Peyer's patch (tissue), 4 donors: ENCODE data around the gene C18orf63. TPM values are rescaled to one million over a fixed set of nuclear protein-coding genes. Genes with fewer than 3 reads are reported as not detected.

Source experiments
- DNase-seq, 3 donors: peaks; one replicate each; pipeline ENCODE4 v3.0.0-alpha.2; 2017 to 2019
- H3K27ac ChIP-seq, 4 donors: fragments of 200-600 bp; sonication (generic); one replicate each; pipeline ENCODE4 v1.5.1; 2016 to 2019
- H3K27me3 ChIP-seq, 2 donors: fragments of 200-600 bp; sonication (generic); one replicate each; pipeline ENCODE4 v1.5.1; 2019
- H3K36me3 ChIP-seq, 3 donors: fragments of 200-600 bp; sonication (generic); one replicate each; pipeline ENCODE4 v1.5.1; 2016 to 2019
- H3K4me1 ChIP-seq, 4 donors: fragments of 200-600 bp; sonication (generic); one replicate each; pipeline ENCODE4 v1.5.1; 2016 to 2019
- H3K4me3 ChIP-seq, 4 donors: fragments of 200-600 bp; sonication (generic); 1 replicate in 3 of 4; 2 replicates in 1 of 4; pipeline ENCODE4 v1.5.1; 2016 to 2019; ENCODE audit warnings: mild to moderate bottlenecking in 1 of 4
- H3K9me3 ChIP-seq, 4 donors: fragments of 200-600 bp; sonication (generic); one replicate each; pipeline ENCODE4 v1.5.1; 2016 to 2019; ENCODE audit warnings: mild to moderate bottlenecking in 1 of 4
- POLR2A ChIP-seq, 2 donors: fragments of 450-650 bp; IDR thresholded peaks; one replicate each; pipeline ENCODE4 v1.5.1; 2017; ENCODE audit warnings: antibody characterized with exemption in 2 of 2, mild to moderate bottlenecking in 2 of 2, moderate library complexity in 2 of 2
- total RNA-seq, 4 donors: library from RNA; depleted of rRNA; stranded (reverse); fragments of >200 nt; gene quantifications; one replicate each; pipeline ENCODE4 v1.1.0, GENCODE V29; 2016
- TF ChIP-seq, protein P1 (sequence below), 6 experiments: fragments of 450-650 bp in 4 of 6; fragments of 200-600 bp in 2 of 6; sonication (generic) in 1 of 6; IDR thresholded peaks; one replicate each; pipeline ENCODE4 v1.5.1; 2017 to 2019; ENCODE audit warnings: antibody characterized with exemption in 6 of 6, mild to moderate bottlenecking in 3 of 6, moderate library complexity in 1 of 6

Gene C18orf63
- total RNA-seq, 4 donors from 2014 or later = not detected

GRCh38 chr18:74395648-74396154 lies 80.1 kb downstream of the C18orf63 start:
- Histone ChIP-seq H3K27ac (no peak overlapping the region), H3K4me1 (no peaks in the 10 kb centered on the region), H3K36me3 (no peaks in the 10 kb centered on the region), H3K9me3 (no peaks in the 10 kb centered on the region), H3K4me3 (no peak overlapping the region), H3K27me3 (no peaks in the 10 kb centered on the region)
- DNase-seq = peak in 1 of 3 donors; percentile 30
- no peak for TF ChIP-seq POLR2A (IDR thresholded peaks at IDR 0.05)
- TF ChIP-seq, protein P1, sequence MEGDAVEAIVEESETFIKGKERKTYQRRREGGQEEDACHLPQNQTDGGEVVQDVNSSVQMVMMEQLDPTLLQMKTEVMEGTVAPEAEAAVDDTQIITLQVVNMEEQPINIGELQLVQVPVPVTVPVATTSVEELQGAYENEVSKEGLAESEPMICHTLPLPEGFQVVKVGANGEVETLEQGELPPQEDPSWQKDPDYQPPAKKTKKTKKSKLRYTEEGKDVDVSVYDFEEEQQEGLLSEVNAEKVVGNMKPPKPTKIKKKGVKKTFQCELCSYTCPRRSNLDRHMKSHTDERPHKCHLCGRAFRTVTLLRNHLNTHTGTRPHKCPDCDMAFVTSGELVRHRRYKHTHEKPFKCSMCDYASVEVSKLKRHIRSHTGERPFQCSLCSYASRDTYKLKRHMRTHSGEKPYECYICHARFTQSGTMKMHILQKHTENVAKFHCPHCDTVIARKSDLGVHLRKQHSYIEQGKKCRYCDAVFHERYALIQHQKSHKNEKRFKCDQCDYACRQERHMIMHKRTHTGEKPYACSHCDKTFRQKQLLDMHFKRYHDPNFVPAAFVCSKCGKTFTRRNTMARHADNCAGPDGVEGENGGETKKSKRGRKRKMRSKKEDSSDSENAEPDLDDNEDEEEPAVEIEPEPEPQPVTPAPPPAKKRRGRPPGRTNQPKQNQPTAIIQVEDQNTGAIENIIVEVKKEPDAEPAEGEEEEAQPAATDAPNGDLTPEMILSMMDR (IDR thresholded peaks at IDR 0.05) = no peak

DNA sequence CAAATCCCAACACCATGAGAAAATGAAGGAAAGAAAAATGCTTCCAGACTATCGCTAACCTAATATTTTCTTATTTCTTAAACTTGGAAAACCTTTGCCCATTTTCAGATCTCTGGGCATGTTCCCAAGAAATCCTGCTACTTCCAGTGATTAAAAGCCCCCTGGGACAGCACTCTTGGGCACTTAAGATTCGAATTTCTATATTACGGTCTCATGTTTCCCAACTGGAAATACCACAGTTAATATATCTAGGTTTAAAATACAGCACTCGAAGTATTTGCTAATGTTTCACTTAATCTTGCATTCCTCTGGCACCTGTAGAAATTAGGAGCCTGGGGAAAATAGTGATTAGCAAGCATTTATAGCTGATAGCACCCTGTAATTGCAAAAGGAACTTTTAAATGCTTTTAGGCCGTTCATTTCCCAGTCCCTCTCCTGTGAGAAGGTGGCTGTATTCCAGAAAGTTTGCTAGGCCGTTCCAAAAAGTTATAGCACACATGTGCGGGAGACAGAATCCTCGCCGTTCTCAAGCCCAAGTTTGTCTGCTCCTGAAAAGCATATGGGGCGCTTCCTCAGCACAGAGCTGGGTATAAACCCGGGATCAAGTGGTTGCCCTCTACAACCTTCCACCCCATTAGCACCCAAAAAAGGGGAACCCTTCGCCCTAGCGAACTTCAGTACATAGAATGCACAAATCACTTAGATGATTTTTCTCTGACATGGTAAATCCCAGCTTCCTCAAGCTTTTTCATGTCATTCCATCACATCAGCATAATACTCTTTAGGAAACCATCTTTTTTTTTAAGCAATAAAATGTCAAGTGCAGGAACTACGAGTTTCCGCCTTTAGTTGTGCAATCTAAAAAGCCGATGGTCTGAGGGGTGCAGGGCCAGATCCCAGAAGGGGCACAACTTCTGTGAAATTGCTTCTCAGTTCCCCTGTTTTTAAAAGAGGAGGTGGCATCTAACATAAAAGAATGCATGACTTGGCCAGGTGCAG lies 80.8 kb downstream of the C18orf63 start:
- TF ChIP-seq POLR2A (IDR thresholded peaks at IDR 0.05) = no peak
- TF ChIP-seq, protein P1 (IDR thresholded peaks at IDR 0.05) = no peak
- H3K27ac ChIP-seq = no peak overlapping the region
- H3K4me3 ChIP-seq = no peak overlapping the region
- no peaks in the 10 kb centered on the region for H3K36me3 ChIP-seq
- H3K9me3 ChIP-seq = no peaks in the 10 kb centered on the region
- DNase-seq = peak in 1 of 3 donors; percentile 42
- no peaks in the 10 kb centered on the region for H3K4me1 ChIP-seq
- no peaks in the 10 kb centered on the region for H3K27me3 ChIP-seq

DNA sequence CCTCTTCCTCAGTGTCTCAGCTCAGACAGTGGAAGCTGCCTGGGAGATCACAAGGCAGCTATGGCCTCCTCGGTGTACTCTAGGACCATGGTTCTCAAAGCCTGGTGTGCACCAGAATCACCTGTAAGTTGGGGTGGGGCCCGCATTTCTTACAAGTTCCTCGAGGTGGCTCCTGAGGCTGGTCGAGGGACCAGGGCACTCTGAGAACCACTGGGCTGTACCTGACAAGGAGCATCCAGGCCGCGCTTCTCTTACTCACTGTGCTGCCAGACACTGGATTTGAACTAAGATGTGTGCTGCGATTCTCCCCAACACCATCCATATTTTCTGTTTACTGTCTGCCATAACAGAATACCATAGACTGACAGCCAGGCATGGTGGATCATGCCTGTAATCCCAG lies 81.9 kb downstream of the C18orf63 start:
- no peak for TF ChIP-seq POLR2A (IDR thresholded peaks at IDR 0.05)
- TF ChIP-seq, protein P1 (IDR thresholded peaks at IDR 0.05) = peak in 1 of 6 experiments; percentile 25
- no peak overlapping the region for H3K4me3 ChIP-seq
- DNase-seq = peak in 1 of 3 donors; percentile 47
- no peak overlapping the region for H3K27ac ChIP-seq
- H3K36me3 ChIP-seq = no peaks in the 10 kb centered on the region
- H3K9me3 ChIP-seq = no peaks in the 10 kb centered on the region
- no peaks in the 10 kb centered on the region for H3K4me1 ChIP-seq
- H3K27me3 ChIP-seq = no peaks in the 10 kb centered on the region

- H3K4me3 ChIP-seq = no peak overlapping the region
- no peak for TF ChIP-seq POLR2A (IDR thresholded peaks at IDR 0.05)
- TF ChIP-seq, protein P1 (IDR thresholded peaks at IDR 0.05) = no peak
- peak in 1 of 3 donors; percentile 47 for DNase-seq
- H3K9me3 ChIP-seq = no peaks in the 10 kb centered on the region
- H3K27ac ChIP-seq = no peak overlapping the region
- H3K27me3 ChIP-seq = no peaks in the 10 kb centered on the region
- no peaks in the 10 kb centered on the region for H3K4me1 ChIP-seq
- H3K36me3 ChIP-seq = no peaks in the 10 kb centered on the region
These were observed 83.7 kb downstream of the C18orf63 start for GRCh38 chr18:74399091-74399887.

DNA sequence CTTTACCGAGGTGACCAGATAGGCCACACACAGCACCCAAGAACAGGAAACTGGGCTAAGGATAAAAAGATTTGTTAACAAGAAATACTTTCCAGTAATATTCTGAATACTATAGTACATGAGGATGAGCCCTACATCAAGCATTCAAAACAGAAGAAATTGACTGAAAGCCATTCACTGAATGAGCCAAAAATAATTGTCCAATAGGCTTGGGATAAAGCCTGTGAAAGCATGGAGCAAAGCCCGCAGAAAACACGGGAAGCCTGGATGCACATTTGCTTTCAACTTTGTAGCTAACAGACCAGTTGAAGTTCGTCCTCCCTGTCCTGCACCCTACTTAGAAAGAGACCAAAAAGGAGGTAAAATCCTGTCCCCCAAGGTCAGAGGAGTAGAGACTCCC lies 85.2 kb downstream of the C18orf63 start:
- Histone ChIP-seq H3K9me3 (no peaks in the 10 kb centered on the region), H3K4me1 (no peaks in the 10 kb centered on the region), H3K36me3 (no peaks in the 10 kb centered on the region), H3K27ac (no peak overlapping the region), H3K27me3 (no peaks in the 10 kb centered on the region), H3K4me3 (no peak overlapping the region)
- DNase-seq = peak in 1 of 3 donors; percentile 13
- TF ChIP-seq, protein P1 (IDR thresholded peaks at IDR 0.05) = no peak
- no peak for TF ChIP-seq POLR2A (IDR thresholded peaks at IDR 0.05)
